Stimulated activated CD4-positive, alpha-beta T cell treated with anti-CD3 and anti-CD28 coated beads, TNF-alpha, amount 100 ng/mL, for 24 hours (primary cell): ENCODE data around the gene EPHA7.

Experiments
- DNase-seq, 3 experiments: peaks; one replicate each; pipeline ENCODE4 v3.0.0-alpha.2; 2020; ENCODE audit warnings: low read depth in 3 of 3

The EPHA7 gene

GRCh38 chr6:93393554-93394074 is 25.7 kb downstream of the EPHA7 start:
- DNase-seq, result no peak

GRCh38 chr6:93392797-93393196 is 26.6 kb downstream of the EPHA7 start:
- DNase-seq, result no peak

GRCh38 chr6:93391965-93392364 is 27.4 kb downstream of the EPHA7 start:
- no peak for DNase-seq

- no peak for DNase-seq
Observed at GRCh38 chr6:93389192-93389591, 30.2 kb downstream of the EPHA7 start.

GRCh38 chr6:93388070-93388469 is 31.3 kb downstream of the EPHA7 start:
- no peak for DNase-seq

GRCh38 chr6:93376026-93376540 is 43.3 kb downstream of the EPHA7 start:
- DNase-seq, result no peak

- no peak for DNase-seq
Observed at GRCh38 chr6:93373445-93373844, 45.9 kb downstream of the EPHA7 start.

GRCh38 chr6:93371756-93372155 is 47.6 kb downstream of the EPHA7 start:
- DNase-seq, result no peak

- no peak for DNase-seq
Observed at GRCh38 chr6:93369586-93370134, 49.7 kb downstream of the EPHA7 start.

GRCh38 chr6:93366506-93366905 is 52.9 kb downstream of the EPHA7 start:
- DNase-seq, result no peak

GRCh38 chr6:93365445-93365844 is 53.9 kb downstream of the EPHA7 start:
- no peak for DNase-seq

- no peak for DNase-seq
Observed at GRCh38 chr6:93358435-93358834, 60.9 kb downstream of the EPHA7 start.

- DNase-seq, result no peak
Observed at GRCh38 chr6:93352604-93353003, 66.8 kb downstream of the EPHA7 start.

GRCh38 chr6:93351222-93351621 is 68.1 kb downstream of the EPHA7 start:
- no peak for DNase-seq

GRCh38 chr6:93350774-93351173 is 68.6 kb downstream of the EPHA7 start:
- no peak for DNase-seq

- DNase-seq, result no peak
Observed at GRCh38 chr6:93344333-93344835, 75.0 kb downstream of the EPHA7 start.

- no peak for DNase-seq
Observed at GRCh38 chr6:93343476-93343875, 75.9 kb downstream of the EPHA7 start.

GRCh38 chr6:93341900-93342613 is 77.3 kb downstream of the EPHA7 start:
- DNase-seq, result no peak

GRCh38 chr6:93337772-93338394 is 81.5 kb downstream of the EPHA7 start:
- no peak for DNase-seq

GRCh38 chr6:93337014-93337413 is 82.3 kb downstream of the EPHA7 start:
- no peak for DNase-seq

GRCh38 chr6:93329301-93330000 is 89.9 kb downstream of the EPHA7 start:
- no peak for DNase-seq

- no peak for DNase-seq
Observed at GRCh38 chr6:93327857-93328256, 91.5 kb downstream of the EPHA7 start.
